IPS-20b (cell line): Measurements from ENCODE around the gene RASGRF2.
A peak's percentile ranks its signal among the peaks of the same experiment; 100 is the strongest.

ENCODE experiments used
- H3K27ac ChIP-seq: one replicate; pipeline ENCODE4 v1.5.1; 2013; ENCODE audit warnings: low read length
- H3K27me3 ChIP-seq: 2 replicates; pipeline ENCODE4 v1.6.1; 2013; ENCODE audit warnings: mild to moderate bottlenecking, low read length, inconsistent platforms; ENCODE audit not compliant: insufficient read depth
- H3K36me3 ChIP-seq: 2 replicates; pipeline ENCODE4 v1.6.1; 2013; ENCODE audit warnings: low read depth, mild to moderate bottlenecking, inconsistent platforms, low read length, moderate library complexity; ENCODE audit not compliant: insufficient read depth
- H3K4me1 ChIP-seq: 2 replicates; pipeline ENCODE4 v1.6.1; 2013; ENCODE audit warnings: mild to moderate bottlenecking, control low read depth, inconsistent platforms, low read length, moderate library complexity; ENCODE audit not compliant: insufficient read depth
- H3K4me3 ChIP-seq: 2 replicates; pipeline ENCODE4 v1.5.1; 2013; ENCODE audit warnings: mild to moderate bottlenecking, low read length, inconsistent platforms
- H3K9ac ChIP-seq: 2 replicates; pipeline ENCODE4 v1.6.1; 2013; ENCODE audit warnings: low read depth, mild to moderate bottlenecking, inconsistent platforms, low read length, moderate library complexity
- H3K9me3 ChIP-seq: 2 replicates; pipeline ENCODE4 v1.6.1; 2013; ENCODE audit warnings: mild to moderate bottlenecking, low read depth, low read length, inconsistent platforms; ENCODE audit not compliant: insufficient read depth

The RASGRF2 gene

DNA sequence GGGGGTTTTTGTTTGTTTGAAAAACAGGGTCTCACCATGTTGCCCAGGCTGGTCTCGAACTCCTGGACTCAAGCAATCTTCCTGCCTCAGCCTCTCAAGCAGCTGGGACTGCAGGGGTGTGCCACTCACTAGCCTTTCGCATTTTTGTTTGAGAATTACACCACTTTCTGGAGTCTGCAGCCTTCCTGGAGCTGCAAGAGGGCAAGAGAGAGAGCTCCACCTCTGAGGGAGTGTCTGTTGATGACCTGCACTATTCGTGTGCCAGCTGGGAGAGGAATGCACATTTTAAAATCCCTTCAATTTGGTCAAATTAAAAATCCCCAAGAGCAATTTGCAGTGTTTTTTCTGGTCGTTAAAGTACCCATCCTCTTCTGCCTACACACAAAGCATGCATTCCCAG lies 267.9 kb downstream of the RASGRF2 start:
- Histone ChIP-seq H3K4me1 (peaks cover 4% of the 10 kb centered on the region; the same call in 1 of the 2 replicates), H3K36me3 (no peaks in the 10 kb centered on the region), H3K9me3 (no peaks in the 10 kb centered on the region), H3K27me3 (no peaks in the 10 kb centered on the region), H3K9ac (no peak overlapping the region), H3K27ac (no peak overlapping the region), H3K4me3 (no peak overlapping the region)

GRCh38 chr5:81230416-81230815 lies 270.3 kb downstream of the RASGRF2 start:
- H3K27me3 ChIP-seq = no peaks in the 10 kb centered on the region
- H3K9me3 ChIP-seq = no peaks in the 10 kb centered on the region
- no peak overlapping the region for H3K4me3 ChIP-seq
- H3K36me3 ChIP-seq = no peaks in the 10 kb centered on the region
- H3K4me1 ChIP-seq = peaks cover 15% of the 10 kb centered on the region
- no peak overlapping the region for H3K9ac ChIP-seq
- no peak overlapping the region for H3K27ac ChIP-seq

GRCh38 chr5:81232464-81233079 lies 272.4 kb downstream of the RASGRF2 start:
- no peaks in the 10 kb centered on the region for H3K36me3 ChIP-seq
- H3K9me3 ChIP-seq = no peaks in the 10 kb centered on the region
- H3K4me3 ChIP-seq = peak overlapping the region; percentile 71; the same call in 1 of the 2 replicates
- peak overlapping the region; percentile 40; the same call in 1 of the 2 replicates for H3K9ac ChIP-seq
- no peaks in the 10 kb centered on the region for H3K27me3 ChIP-seq
- H3K27ac ChIP-seq = no peak overlapping the region
- H3K4me1 ChIP-seq = peaks cover 15% of the 10 kb centered on the region

DNA sequence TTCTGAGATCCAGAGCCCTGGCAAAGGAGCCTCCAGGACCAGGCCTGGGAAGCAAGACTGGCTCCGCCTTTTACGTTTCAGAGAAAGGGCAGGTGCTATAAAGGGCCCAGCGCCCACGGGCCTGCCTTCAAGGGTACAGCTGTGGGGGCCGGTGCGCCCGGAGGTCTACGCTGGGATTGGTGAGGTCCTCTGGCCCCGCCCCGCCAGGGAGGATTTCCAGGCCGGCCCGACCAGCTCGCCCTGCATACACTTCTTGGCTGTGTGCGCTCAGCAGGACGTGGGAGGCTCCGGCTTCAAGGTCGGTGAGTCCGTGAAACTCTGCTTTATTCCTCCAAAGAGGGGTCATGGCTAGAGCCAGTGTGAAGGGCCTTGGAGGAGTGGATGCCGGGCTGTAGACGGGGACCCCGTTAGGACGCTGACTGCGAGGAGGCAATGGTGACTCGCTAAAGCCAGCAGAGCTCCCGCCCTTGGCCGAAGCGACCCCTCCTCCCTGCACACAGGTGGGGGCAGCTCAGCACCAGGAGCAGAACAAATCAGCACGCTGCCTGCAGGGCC lies 273.0 kb downstream of the RASGRF2 start, which contains the start of gene CKMT2:
TSS of gene CKMT2 (plus strand) at position 243 of the 555 bp plus-strand sequence. CDS start 17,811 bp downstream, outside the sequence.
- Histone ChIP-seq H3K4me3 (peak within 1 kb of the TSS; percentile 71), H3K27ac (no peak within 1 kb of the TSS), H3K9me3 (no peaks in the 10 kb centered on the region)

DNA sequence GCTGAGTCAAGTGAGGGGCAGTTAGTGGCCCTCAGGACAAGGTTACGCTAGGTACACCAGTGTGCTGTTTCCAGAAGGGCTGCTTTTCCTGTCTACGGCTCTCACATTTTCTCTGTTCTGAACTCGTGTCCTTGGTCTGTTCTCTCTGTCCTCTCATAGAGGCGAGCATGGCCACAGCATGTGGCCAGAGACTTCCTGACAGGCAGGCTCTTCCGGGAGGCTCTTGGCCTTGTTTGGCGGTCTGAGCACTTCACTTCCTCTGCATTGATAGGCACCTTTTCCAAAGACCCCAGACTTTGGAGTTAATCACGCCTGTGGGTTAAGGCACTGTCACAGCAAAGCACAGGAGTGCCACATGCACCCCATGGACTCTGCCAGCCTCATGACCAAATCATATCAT lies 274.1 kb downstream of the RASGRF2 start:
- Histone ChIP-seq H3K36me3 (no peaks in the 10 kb centered on the region), H3K4me1 (peaks cover 15% of the 10 kb centered on the region), H3K27me3 (no peaks in the 10 kb centered on the region), H3K27ac (no peak overlapping the region), H3K4me3 (peak overlapping the region; percentile 26; the same call in 1 of the 2 replicates), H3K9ac (peak overlapping the region; percentile 35; the same call in 1 of the 2 replicates), H3K9me3 (no peaks in the 10 kb centered on the region)

More for the DNA sequence above, 273.0 kb downstream of the RASGRF2 start, which contains the start of gene CKMT2:
- Histone ChIP-seq H3K36me3 (no peaks in the 10 kb centered on the region), H3K4me1 (peaks cover 15% of the 10 kb centered on the region), H3K27me3 (no peaks in the 10 kb centered on the region), H3K9ac (peak within 1 kb of the TSS; percentile 63; the same call in 1 of the 2 replicates)

DNA sequence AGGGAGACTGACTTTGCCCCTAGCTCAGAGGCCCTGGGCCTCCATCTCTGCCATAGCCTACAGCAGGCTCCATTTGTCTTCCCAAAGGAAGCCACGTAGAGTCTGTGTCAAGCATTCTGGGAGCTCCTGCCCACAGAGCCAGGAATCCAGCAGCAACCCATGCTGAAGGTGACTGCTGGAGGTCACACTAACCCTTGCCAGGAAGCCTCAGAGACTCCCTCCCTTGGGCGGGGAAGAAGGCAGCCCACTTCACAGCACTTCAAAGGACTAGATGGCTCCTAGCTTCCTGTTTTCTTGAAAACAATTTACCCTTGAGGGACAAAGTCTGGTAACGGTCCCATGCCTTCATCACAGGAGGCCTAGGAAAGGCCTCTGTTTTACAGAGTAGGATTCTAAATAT lies 274.6 kb downstream of the RASGRF2 start:
- no peak overlapping the region for H3K27ac ChIP-seq
- peaks cover 15% of the 10 kb centered on the region for H3K4me1 ChIP-seq
- no peak overlapping the region for H3K9ac ChIP-seq
- no peaks in the 10 kb centered on the region for H3K27me3 ChIP-seq
- no peaks in the 10 kb centered on the region for H3K36me3 ChIP-seq
- H3K9me3 ChIP-seq = no peaks in the 10 kb centered on the region
- H3K4me3 ChIP-seq = no peak overlapping the region

GRCh38 chr5:81235287-81236072 lies 275.3 kb downstream of the RASGRF2 start:
- Histone ChIP-seq H3K36me3 (no peaks in the 10 kb centered on the region), H3K4me3 (no peak overlapping the region), H3K27ac (no peak overlapping the region), H3K9me3 (no peaks in the 10 kb centered on the region), H3K4me1 (peaks cover 15% of the 10 kb centered on the region), H3K9ac (no peak overlapping the region), H3K27me3 (no peaks in the 10 kb centered on the region)

GRCh38 chr5:81238460-81238859 lies 278.3 kb downstream of the RASGRF2 start:
- Histone ChIP-seq H3K9me3 (no peaks in the 10 kb centered on the region), H3K4me3 (no peak overlapping the region), H3K36me3 (no peaks in the 10 kb centered on the region), H3K4me1 (peaks cover 13% of the 10 kb centered on the region), H3K27ac (no peak overlapping the region), H3K27me3 (no peaks in the 10 kb centered on the region), H3K9ac (no peak overlapping the region)

- H3K4me3 ChIP-seq = no peak overlapping the region
- H3K36me3 ChIP-seq = no peaks in the 10 kb centered on the region
- no peaks in the 10 kb centered on the region for H3K9me3 ChIP-seq
- H3K4me1 ChIP-seq = 0 out of 2 replicates have a peak, but pooled peaks cover 2% of the 10 kb centered on the region
- no peaks in the 10 kb centered on the region for H3K27me3 ChIP-seq
- H3K9ac ChIP-seq = no peak overlapping the region
- H3K27ac ChIP-seq = no peak overlapping the region
Measured at GRCh38 chr5:81239613-81240012, 279.4 kb downstream of the RASGRF2 start.

DNA sequence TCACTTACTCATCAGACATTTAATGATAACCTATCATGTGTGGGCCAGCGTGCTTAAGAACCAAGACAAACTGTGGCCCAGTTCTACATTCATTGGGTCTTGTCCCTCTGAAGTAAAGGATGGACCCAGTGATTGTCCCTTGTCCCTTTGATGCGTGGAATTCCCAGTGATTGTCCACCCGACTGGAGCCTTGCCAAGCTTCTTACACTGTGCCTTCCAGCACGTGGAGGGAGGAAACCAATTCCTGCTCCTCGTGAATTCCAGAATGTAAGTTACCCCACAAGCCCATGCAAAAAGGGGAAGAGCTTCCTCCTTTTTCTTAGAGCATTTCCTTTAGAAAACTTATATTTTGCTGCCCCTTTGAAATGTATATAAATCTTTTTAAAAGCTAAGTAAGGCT lies 280.8 kb downstream of the RASGRF2 start:
- Histone ChIP-seq H3K36me3 (peaks cover 6% of the 10 kb centered on the region; the same call in 1 of the 2 replicates), H3K4me1 (peaks cover 2% of the 10 kb centered on the region; the same call in 1 of the 2 replicates), H3K27me3 (no peaks in the 10 kb centered on the region), H3K9ac (no peak overlapping the region), H3K9me3 (no peaks in the 10 kb centered on the region), H3K4me3 (no peak overlapping the region), H3K27ac (no peak overlapping the region)

GRCh38 chr5:81241961-81242648 lies 281.9 kb downstream of the RASGRF2 start:
- H3K9me3 ChIP-seq = no peaks in the 10 kb centered on the region
- no peak overlapping the region for H3K27ac ChIP-seq
- H3K36me3 ChIP-seq = peaks cover 6% of the 10 kb centered on the region; the same call in 1 of the 2 replicates
- no peak overlapping the region for H3K4me3 ChIP-seq
- no peak overlapping the region for H3K9ac ChIP-seq
- H3K27me3 ChIP-seq = no peaks in the 10 kb centered on the region
- peaks cover 3% of the 10 kb centered on the region; the same call in 1 of the 2 replicates for H3K4me1 ChIP-seq
